Spinal cord (tissue), 10 donors: ENCODE measurements around the gene CHRM1. TPM values are rescaled to one million over a fixed set of nuclear protein-coding genes. Genes with fewer than 3 reads are reported as not detected.

Experiments used
- DNase-seq, 6 donors: peaks; one replicate each; pipeline versions ENCODE4 v3.0.0 to v3.0.0-alpha.2; 2013 to 2015; ENCODE audit warnings: low spot score in 6 of 6, low read depth in 4 of 6
- H3K27ac ChIP-seq: one replicate; pipeline ENCODE4 v1.5.1; 2013; ENCODE audit warnings: low read depth, low read length, control low read depth
- H3K27me3 ChIP-seq: one replicate; pipeline ENCODE4 v1.6.1; 2013; ENCODE audit warnings: low read length; ENCODE audit not compliant: control insufficient read depth, insufficient read depth
- H3K36me3 ChIP-seq: one replicate; pipeline ENCODE4 v1.6.1; 2013; ENCODE audit warnings: low read length; ENCODE audit not compliant: control insufficient read depth, insufficient read depth
- H3K4me1 ChIP-seq: one replicate; pipeline ENCODE4 v1.6.1; 2013; ENCODE audit warnings: low read length; ENCODE audit not compliant: control insufficient read depth, insufficient read depth
- H3K4me3 ChIP-seq: one replicate; pipeline ENCODE4 v1.5.1; 2013; ENCODE audit warnings: low read depth, low read length, control low read depth
- H3K9me3 ChIP-seq: one replicate; pipeline ENCODE4 v1.6.1; 2013; ENCODE audit warnings: low read length; ENCODE audit not compliant: control insufficient read depth, insufficient read depth
- WGBS: methylation state at CpG from one replicate; pipeline ENCODE4 v1.1.5; 2013; ENCODE audit warnings: missing lambda C conversion rate; ENCODE audit not compliant: insufficient coverage; 5-methylcytosine and 5-hydroxymethylcytosine counted together
- polyA plus RNA-seq, 2 donors: library from polyadenylated mRNA; unstranded; fragments of 120-200 nt; gene quantifications; one replicate each; pipeline ENCODE4 v1.2.1, GENCODE V29; 2013; ENCODE audit not compliant: insufficient read length in 2 of 2
- total RNA-seq, 2 donors: library from RNA; depleted of rRNA in 1 of 2; stranded (reverse); fragments of 120-200 nt in 1 of 2; fragments of >200 nt in 1 of 2; gene quantifications; one replicate each; pipeline versions ENCODE4 v1.2.3 to v1.2.4, GENCODE V29; 2013 to 2014
- donor health status: healthy.

Gene CHRM1
- total and polyA plus RNA-seq, 4 donors, result 0.89 to 4.4 (median 2.1) TPM

GRCh38 chr11:62926680-62927455 lies 5.7 kb upstream of the CHRM1 start:
- Histone ChIP-seq H3K36me3 (no peaks in the 10 kb centered on the region), H3K27me3 (peaks cover 52% of the 10 kb centered on the region), H3K27ac (no peak overlapping the region), H3K9me3 (no peaks in the 10 kb centered on the region), H3K4me1 (peaks cover 55% of the 10 kb centered on the region), H3K4me3 (no peak overlapping the region)
- no peak for DNase-seq
- 8% methylated on average over 43 of the region's 53 CpGs for WGBS

GRCh38 chr11:62925745-62926679 lies 4.8 kb upstream of the CHRM1 start:
- DNase-seq, result peak in 1 of 6 donors; percentile 17
- Histone ChIP-seq H3K27ac (no peak overlapping the region), H3K4me3 (peak overlapping the region; percentile 32), H3K9me3 (no peaks in the 10 kb centered on the region), H3K36me3 (no peaks in the 10 kb centered on the region), H3K27me3 (peaks cover 56% of the 10 kb centered on the region), H3K4me1 (peaks cover 64% of the 10 kb centered on the region)
- 5% methylated on average over 70 of the region's 71 CpGs for WGBS

DNA sequence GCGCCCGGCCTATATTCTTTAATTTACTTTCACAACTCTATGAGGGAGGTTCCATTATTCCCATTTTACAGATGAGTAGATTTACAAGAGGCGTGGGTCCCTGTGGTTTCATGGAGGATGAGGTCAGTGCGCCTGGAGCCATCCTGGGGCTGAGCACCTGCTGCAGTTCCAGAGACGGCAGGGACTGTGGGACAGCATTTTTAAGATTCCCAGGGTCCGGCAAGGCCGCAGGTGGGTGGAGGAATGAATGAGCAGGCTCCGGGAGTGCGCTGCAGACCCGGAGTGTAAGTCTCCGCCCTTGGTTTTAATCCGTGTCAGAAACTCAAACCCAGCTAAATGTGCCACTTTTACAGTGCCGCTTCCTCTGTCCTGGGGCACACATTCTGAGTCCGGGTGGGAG lies 4.1 kb upstream of the CHRM1 start:
- DNase-seq, result no peak
- H3K27ac ChIP-seq, result no peak overlapping the region
- WGBS, result 28% methylated on average over 12 of the region's 14 CpGs
- no peaks in the 10 kb centered on the region for H3K9me3 ChIP-seq
- no peaks in the 10 kb centered on the region for H3K36me3 ChIP-seq
- H3K4me1 ChIP-seq, result peaks cover 68% of the 10 kb centered on the region
- H3K4me3 ChIP-seq, result no peak overlapping the region
- peaks cover 56% of the 10 kb centered on the region for H3K27me3 ChIP-seq

DNA sequence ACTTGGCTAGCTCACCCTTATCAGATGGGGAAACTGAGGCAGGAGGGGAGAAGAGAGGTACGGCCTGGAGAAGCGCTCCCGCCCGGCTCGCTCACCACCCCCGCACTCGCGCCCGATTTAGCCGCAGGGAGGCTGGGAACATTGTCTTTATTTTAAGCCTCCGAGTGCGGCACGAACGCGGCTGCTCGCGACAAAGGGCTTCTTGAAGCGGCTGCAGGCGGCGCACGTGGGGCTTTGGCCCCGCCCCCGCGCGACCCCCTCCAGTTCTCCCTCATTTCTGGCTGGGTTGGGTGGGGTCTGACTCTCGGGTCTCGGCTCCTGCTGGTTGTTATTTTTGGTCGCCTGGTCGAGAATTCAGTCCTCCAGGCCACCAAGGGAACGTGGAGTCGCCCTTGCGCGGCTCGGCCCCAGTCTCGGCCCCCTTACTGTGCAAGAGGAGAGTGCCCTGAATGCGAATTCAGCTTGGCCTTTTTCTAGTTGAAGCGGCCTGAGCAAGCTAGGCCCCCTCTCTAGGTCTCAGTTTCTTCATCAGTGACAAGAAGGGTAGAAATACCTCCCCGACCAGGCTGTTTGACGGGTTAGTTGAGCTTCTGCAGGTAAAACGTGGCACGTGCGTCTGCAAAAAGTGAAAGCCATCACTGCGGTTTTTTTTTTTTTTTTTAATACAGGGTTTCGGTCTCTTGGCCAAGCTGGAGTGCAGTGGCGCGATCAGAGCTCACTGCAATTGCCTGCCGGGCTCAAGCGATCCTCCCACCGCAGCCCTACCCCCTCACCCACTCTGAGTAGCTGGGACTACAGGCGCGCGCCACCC lies 2.6 kb upstream of the CHRM1 start:
- Histone ChIP-seq H3K27ac (no peak overlapping the region), H3K4me1 (peaks cover 66% of the 10 kb centered on the region), H3K4me3 (peak overlapping the region; percentile 18), H3K9me3 (no peaks in the 10 kb centered on the region), H3K27me3 (peaks cover 56% of the 10 kb centered on the region), H3K36me3 (no peaks in the 10 kb centered on the region)
- WGBS, result 3% methylated on average over 41 of the region's 52 CpGs
- peak in 2 of 6 donors; percentile 80 to 85 for DNase-seq

GRCh38 chr11:62922653-62923431 lies 1.7 kb upstream of the CHRM1 start:
- H3K36me3 ChIP-seq, result no peaks in the 10 kb centered on the region
- DNase-seq, result peak in 2 of 6 donors; percentile 57 to 63
- 47% methylated on average over 15 of the region's 24 CpGs for WGBS
- no peak overlapping the region for H3K27ac ChIP-seq
- peaks cover 70% of the 10 kb centered on the region for H3K4me1 ChIP-seq
- H3K4me3 ChIP-seq, result no peak overlapping the region
- H3K9me3 ChIP-seq, result no peaks in the 10 kb centered on the region
- H3K27me3 ChIP-seq, result peaks cover 56% of the 10 kb centered on the region

DNA sequence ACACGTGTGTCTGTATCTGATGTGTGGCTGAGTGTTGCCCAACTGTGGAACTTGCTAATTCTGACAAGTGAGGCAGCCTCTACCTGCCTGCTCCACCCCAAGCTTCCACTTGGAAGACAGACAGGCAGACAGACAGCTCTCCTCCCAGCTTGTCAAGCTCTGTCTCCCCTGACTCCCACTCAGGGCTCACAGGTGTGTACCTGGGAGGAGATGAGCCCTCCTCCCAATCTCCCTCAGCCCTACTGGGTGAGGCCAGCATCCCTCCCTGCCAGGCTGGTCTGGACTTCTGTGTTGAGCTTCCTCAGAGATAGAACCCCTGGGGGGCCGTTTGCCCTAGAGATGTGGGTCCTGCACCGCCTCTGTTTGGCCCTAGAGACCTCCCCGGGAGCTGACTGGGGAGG lies 1.0 kb upstream of the CHRM1 start:
- Histone ChIP-seq H3K4me3 (no peak overlapping the region), H3K36me3 (no peaks in the 10 kb centered on the region), H3K9me3 (no peaks in the 10 kb centered on the region), H3K27ac (no peak overlapping the region), H3K4me1 (peaks cover 69% of the 10 kb centered on the region), H3K27me3 (peaks cover 53% of the 10 kb centered on the region)
- no peak for DNase-seq
- 76% methylated on average over 4 of the region's 4 CpGs for WGBS

DNA sequence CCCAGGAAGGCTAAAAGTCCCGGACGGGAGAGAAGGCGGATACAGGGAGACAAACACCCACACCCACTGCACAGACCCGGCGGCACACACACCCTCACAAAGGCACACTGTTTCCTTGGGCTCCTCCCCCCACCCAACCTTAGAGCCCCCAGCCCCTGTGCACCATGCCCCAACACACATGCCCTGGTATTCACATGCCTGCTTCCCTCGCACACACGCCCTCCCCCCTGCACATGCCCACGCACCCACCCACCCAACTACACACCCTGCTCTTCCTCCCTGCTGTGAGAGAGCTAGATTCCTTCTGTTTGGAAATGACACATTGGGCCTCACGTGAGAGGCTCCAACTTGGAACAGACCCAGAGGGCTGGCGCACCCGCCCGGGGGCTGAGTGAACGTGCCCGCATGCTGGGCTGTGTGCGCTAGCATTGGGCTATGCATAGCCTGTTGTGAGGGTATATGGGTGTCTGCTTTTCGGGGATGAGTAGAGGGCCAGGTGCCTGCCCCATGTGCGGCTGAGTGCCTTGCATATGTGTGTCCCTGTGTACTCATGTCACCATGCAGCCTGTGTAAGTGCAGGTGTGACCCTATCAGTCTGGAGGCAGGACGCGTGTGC lies 518 bp upstream of the CHRM1 start:
- 31% methylated on average over 16 of the region's 19 CpGs for WGBS
- H3K4me1 ChIP-seq, result peaks cover 63% of the 10 kb centered on the region
- peaks cover 48% of the 10 kb centered on the region for H3K27me3 ChIP-seq
- no peaks in the 10 kb centered on the region for H3K9me3 ChIP-seq
- no peak overlapping the region for H3K27ac ChIP-seq
- H3K36me3 ChIP-seq, result no peaks in the 10 kb centered on the region
- DNase-seq, result peak in 2 of 6 donors; percentile 38 to 87
- peak overlapping the region; percentile 26 for H3K4me3 ChIP-seq

GRCh38 chr11:62919898-62920640 lies 1.1 kb downstream of the CHRM1 start:
- Histone ChIP-seq H3K4me1 (peaks cover 49% of the 10 kb centered on the region), H3K27ac (no peak overlapping the region), H3K36me3 (no peaks in the 10 kb centered on the region), H3K9me3 (no peaks in the 10 kb centered on the region), H3K27me3 (peaks cover 31% of the 10 kb centered on the region), H3K4me3 (no peak overlapping the region)
- no peak for DNase-seq
- 76% methylated on average over 11 of the region's 11 CpGs for WGBS
